ENCODE data around the gene KRTCAP2.

GRCh38 chr1:155167166-155168104 lies 5.7 kb downstream of the KRTCAP2 start:
- TF ChIP-seq, protein P1, sequence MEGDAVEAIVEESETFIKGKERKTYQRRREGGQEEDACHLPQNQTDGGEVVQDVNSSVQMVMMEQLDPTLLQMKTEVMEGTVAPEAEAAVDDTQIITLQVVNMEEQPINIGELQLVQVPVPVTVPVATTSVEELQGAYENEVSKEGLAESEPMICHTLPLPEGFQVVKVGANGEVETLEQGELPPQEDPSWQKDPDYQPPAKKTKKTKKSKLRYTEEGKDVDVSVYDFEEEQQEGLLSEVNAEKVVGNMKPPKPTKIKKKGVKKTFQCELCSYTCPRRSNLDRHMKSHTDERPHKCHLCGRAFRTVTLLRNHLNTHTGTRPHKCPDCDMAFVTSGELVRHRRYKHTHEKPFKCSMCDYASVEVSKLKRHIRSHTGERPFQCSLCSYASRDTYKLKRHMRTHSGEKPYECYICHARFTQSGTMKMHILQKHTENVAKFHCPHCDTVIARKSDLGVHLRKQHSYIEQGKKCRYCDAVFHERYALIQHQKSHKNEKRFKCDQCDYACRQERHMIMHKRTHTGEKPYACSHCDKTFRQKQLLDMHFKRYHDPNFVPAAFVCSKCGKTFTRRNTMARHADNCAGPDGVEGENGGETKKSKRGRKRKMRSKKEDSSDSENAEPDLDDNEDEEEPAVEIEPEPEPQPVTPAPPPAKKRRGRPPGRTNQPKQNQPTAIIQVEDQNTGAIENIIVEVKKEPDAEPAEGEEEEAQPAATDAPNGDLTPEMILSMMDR (IDR thresholded peaks at IDR 0.05) = peak; percentile 96
- TF ChIP-seq RFX5 (IDR thresholded peaks at IDR 0.05; ENCODE audit: low read length) (no peak), SIN3A (IDR thresholded peaks at IDR 0.05; ENCODE audit: borderline replicate concordance, low read depth, low read length) (no peak), EP300 (IDR thresholded peaks at IDR 0.05; ENCODE audit: borderline replicate concordance in 1 of 2, low read depth in 1 of 2, low read length in 1 of 2) (no peak), EZH2phosphoT487 (IDR thresholded peaks at IDR 0.05; ENCODE audit: borderline replicate concordance, low read depth) (no peak), POLR2AphosphoS5 (IDR thresholded peaks at IDR 0.05; ENCODE audit: low read depth, low read length) (no peak), SMC3 (IDR thresholded peaks at IDR 0.05; ENCODE audit: low read depth, low read length) (peak; percentile 81), USF2 (IDR thresholded peaks at IDR 0.05; ENCODE audit: borderline replicate concordance, low read depth, low read length) (no peak), MXI1 (IDR thresholded peaks at IDR 0.05; ENCODE audit: low read depth, low read length) (no peak; the same call in 1 of the 2 replicates)
- TF ChIP-seq, protein P2, sequence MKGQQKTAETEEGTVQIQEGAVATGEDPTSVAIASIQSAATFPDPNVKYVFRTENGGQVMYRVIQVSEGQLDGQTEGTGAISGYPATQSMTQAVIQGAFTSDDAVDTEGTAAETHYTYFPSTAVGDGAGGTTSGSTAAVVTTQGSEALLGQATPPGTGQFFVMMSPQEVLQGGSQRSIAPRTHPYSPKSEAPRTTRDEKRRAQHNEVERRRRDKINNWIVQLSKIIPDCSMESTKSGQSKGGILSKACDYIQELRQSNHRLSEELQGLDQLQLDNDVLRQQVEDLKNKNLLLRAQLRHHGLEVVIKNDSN (IDR thresholded peaks at IDR 0.05; ENCODE audit: borderline replicate concordance, low read depth) = no peak
